ENCODE measurements around the gene RELN.
"Not testable (repeated sequence)": the region's sequence is repeated elsewhere in the genome, so short reads cannot be mapped to it uniquely, and the experiment has no call there.

The RELN gene

GRCh38 chr7:103784646-103785286 is 204.7 kb downstream of the RELN start:
- DNase-seq (ENCODE audit: low spot score) = no peak

- no peak for DNase-seq (ENCODE audit: low spot score)
Observed at GRCh38 chr7:103781409-103781808, 208.0 kb downstream of the RELN start.

- not testable (repeated sequence) for DNase-seq (ENCODE audit: low spot score)
Observed at GRCh38 chr7:103780561-103780960, 208.9 kb downstream of the RELN start.

GRCh38 chr7:103777440-103777839 is 212.0 kb downstream of the RELN start:
- DNase-seq (ENCODE audit: low spot score) = no peak

GRCh38 chr7:103773726-103774125 is 215.7 kb downstream of the RELN start:
- DNase-seq (ENCODE audit: low spot score) = no peak

- no peak for DNase-seq (ENCODE audit: low spot score)
Observed at GRCh38 chr7:103772171-103772773, 217.2 kb downstream of the RELN start.

- no peak for DNase-seq (ENCODE audit: low spot score)
Observed at GRCh38 chr7:103771294-103771693, 218.2 kb downstream of the RELN start.

GRCh38 chr7:103766660-103767059 is 222.8 kb downstream of the RELN start:
- DNase-seq (ENCODE audit: low spot score) = no peak

- no peak for DNase-seq (ENCODE audit: low spot score)
Observed at GRCh38 chr7:103765901-103766300, 223.6 kb downstream of the RELN start.

- no peak for DNase-seq (ENCODE audit: low spot score)
Observed at GRCh38 chr7:103764901-103765300, 224.6 kb downstream of the RELN start.

GRCh38 chr7:103762877-103763276 is 226.6 kb downstream of the RELN start:
- no peak for DNase-seq (ENCODE audit: low spot score)

- no peak for DNase-seq (ENCODE audit: low spot score)
Observed at GRCh38 chr7:103762065-103762760, 227.2 kb downstream of the RELN start.

- DNase-seq (ENCODE audit: low spot score) = no peak
Observed at GRCh38 chr7:103752995-103753394, 236.5 kb downstream of the RELN start.

GRCh38 chr7:103751311-103751880 is 238.1 kb downstream of the RELN start:
- no peak for DNase-seq (ENCODE audit: low spot score)

- DNase-seq (ENCODE audit: low spot score) = no peak
Observed at GRCh38 chr7:103748680-103749079, 240.8 kb downstream of the RELN start.

GRCh38 chr7:103735377-103735776 is 254.1 kb downstream of the RELN start:
- DNase-seq (ENCODE audit: low spot score) = no peak

GRCh38 chr7:103731169-103731568 is 258.3 kb downstream of the RELN start:
- no peak for DNase-seq (ENCODE audit: low spot score)

GRCh38 chr7:103729026-103729425 is 260.4 kb downstream of the RELN start:
- DNase-seq (ENCODE audit: low spot score) = no peak

GRCh38 chr7:103727982-103728610 is 261.4 kb downstream of the RELN start:
- no peak for DNase-seq (ENCODE audit: low spot score)

- DNase-seq (ENCODE audit: low spot score) = no peak
Observed at GRCh38 chr7:103719070-103719469, 270.4 kb downstream of the RELN start.

GRCh38 chr7:103718482-103719061 is 270.9 kb downstream of the RELN start:
- DNase-seq (ENCODE audit: low spot score) = no peak

- DNase-seq (ENCODE audit: low spot score) = no peak
Observed at GRCh38 chr7:103717574-103717973, 271.9 kb downstream of the RELN start.
